GM21526 (cell line): ENCODE measurements around the gene TRAF3.

ENCODE experiments used
- ATAC-seq: cut with Tn5 transposase; IDR thresholded peaks from one replicate; pipeline ENCODE4 v1.9.1; 2021; ENCODE audit warnings: moderate library complexity; ENCODE audit not compliant: unreplicated experiment, low FRiP score

Gene TRAF3

DNA sequence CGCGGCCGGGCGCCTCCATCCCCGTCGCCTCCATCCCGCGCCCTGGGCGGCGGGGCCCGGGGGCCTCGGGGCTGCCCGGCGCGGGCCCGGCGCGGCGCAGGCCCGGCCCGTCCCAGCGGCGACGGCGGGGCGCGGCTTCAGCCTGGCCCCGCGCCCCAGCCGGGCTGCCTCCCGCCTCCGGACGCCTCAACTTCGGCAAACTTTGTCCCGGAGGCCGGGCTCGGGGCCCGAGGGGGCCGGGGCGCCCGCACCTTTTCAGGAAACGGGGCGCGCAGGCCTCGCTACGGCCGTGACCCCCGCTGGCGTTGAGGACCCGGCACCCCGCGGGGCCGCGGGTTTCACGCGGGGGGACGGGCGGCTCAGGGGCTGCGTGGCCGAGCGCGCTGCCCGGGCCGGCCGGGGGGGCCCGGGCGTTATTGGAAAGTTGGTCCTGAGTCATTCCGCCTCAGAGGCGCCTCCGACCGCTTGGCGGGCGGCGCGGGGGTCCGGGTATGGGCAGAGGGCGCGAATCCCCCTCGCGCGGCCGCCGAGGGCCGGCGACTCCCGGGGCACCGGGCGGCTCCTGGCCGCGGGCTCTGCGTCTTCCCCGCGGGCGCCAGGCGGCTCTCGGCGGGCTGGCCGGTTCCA, 575 bp downstream of the TRAF3 start:
- no peak for ATAC-seq

DNA sequence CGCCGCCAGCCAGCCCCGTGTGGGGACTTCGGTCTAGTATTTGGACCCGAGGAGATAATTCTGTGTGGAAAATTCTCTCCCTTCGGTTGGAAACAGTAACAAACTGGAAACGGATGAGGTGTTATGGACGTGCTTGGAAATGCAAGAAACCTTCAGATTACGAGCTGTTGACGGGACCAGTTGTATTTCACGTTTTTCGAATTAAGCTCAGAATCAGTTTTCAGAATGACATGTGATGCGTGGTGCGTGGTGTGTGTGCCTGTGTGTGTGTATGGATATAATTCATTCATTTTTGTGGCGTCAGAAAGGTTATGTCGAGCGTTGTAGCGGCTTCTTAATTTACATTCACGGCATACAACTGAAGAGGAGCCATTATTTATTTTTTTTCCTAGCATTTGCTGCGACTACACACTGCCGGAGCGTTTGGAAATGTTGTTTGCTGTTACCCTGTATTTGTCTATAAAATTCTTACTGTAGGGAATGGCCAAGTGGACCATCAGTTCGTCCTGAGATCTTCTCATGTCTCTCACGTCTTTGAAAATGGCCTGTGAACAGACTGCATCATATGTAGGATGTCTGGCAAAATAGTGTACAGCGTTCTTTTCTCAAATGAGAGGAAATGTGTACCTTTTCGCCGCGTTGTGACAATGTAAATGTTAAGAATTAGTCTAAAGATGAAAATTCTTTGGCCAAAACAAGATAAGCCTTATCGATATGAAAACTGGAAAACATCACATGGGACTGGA, 1.3 kb downstream of the TRAF3 start:
- no peak for ATAC-seq

DNA sequence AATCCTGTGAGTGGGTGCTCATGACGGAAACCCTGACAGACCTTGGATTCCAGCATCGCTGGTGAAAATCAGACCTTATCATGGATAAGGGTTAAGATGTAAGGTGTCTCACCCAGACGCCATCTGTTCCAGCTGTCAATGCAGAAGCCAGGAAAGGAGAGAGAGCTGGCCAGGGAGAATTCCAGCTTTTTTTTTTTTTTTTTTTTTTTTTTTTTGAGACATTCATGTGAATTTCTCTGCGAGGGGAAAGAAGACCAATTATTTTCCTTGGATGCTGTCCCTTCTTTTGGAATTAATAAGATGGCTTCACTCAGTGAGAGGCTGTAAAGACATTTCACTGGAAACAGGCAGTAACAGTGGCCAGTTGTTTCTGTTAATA, 1.8 kb downstream of the TRAF3 start:
- ATAC-seq, result no peak

DNA sequence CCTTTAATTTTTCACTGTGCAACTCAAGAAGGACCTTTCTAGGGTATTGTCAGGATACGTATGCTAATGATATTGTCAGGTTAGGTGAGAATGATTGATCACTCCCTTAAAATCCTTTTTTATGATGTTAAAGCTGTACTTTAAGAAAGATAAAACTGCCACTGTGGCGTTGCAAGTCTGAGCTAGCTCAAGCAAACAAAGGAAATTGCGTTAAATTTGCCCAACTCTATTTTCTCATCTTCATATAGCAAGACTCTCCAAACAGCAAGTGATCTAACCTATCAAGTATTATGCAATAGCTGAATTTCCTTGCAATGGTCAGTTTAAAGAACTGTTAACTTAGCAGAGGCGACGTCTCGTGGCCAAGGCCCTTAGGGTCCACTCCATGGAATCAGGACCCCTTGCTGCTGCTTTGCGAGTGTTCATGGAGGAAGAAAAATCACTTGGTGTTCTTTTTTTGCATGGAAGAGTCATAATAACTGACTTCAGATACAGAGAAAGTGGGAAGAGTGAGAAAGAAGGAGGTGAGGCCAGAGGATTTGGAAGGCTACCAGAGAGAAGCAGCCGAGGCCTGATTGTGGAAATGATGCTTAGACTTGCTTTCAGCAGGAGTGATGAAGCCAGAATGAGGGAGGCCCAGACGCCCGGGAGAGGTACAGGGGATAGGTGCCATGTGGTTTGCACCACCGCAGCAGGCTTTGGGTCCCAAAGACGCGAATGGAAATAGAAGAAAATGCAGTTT, 2.5 kb downstream of the TRAF3 start:
- no peak for ATAC-seq

DNA sequence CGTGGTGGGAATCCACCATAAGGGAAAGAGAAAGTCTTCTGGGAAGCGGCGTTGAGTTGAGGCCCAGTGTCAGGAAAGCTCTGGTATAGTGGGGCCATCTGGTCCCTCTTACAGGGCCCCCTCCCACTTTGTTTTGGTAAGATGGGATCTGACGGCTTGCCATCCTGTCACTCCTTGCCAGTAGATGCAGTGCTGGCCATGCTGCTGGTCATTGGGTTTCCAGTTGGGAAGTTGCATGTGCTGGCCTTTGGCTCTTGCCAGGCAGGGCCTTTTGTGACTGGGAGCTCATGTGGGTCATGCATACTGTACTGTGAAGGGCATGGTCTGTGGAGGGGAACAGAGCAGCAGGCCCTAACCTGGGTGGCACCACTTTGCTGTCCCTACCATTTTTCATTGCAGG, 3.8 kb downstream of the TRAF3 start:
- ATAC-seq, result no peak

DNA sequence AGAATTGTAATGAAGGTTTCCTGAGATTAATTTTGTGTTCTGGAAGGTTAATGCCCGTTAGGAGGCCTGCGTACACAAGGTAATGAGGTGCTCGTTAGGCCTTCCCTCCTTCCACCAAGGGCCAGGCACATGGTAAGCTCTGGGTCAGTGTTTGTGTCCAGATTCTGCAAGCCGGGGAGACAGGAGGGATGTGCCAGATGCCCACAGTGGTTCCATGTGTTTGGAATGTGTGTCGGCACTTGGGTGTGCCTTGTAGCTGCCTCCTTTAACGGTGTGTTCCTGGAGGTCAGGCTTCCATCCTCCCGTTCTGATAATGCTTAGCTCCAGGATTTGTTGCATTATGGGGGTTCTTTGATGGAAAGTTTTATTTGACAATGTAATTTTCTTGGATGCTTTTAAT, 5.7 kb downstream of the TRAF3 start:
- ATAC-seq, result no peak

DNA sequence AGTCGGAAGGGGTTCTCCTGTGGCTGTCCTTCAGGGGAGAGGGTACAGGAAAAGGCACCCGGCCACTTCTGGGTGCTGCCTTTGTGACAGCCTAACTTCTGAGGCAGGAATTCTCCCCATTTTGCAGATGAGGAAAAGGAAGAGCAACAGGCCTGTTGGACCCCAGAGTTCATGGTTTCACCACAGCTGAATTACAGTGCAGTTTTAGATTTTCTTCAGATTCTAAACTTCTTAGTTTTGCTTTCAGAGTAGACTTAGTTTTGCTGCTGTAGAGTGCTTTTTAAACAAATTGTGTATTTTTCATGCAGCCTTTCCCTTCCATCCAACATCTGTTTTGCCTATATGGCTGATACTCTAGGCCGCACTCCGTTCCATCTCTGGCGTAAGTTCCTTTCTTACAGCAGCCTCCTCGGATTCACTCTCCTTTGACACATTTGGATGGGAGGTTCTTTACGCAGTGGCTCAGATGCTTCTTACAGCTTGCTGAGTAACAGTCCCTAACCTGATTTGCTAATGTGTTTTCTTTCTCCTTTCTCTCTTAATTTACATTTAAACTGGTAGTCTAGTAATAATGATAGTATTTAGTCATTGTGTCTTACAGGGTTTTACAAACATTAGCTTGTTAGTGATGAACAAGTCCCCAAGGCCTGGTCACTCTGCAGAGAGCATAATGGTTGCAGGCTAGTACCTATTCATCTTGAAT, 7.8 kb downstream of the TRAF3 start:
- ATAC-seq, result no peak

DNA sequence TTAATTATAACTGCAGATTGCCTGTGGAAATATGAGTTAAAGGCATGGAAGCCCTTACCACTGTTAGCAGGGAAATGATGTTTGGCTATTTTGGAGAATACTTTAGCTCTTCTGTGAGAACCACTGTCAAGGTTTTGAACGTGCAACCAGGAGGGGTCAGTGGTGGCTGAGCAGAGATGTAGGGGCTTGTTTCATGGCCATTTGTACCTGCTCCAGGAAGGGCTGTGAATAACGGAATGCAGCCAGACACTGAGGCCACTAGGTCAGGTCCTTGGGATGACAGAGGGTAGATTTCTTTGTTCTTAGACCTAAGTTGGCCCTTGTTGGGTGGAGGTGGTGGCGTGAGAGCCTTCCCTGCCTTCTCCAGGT, 8.3 kb downstream of the TRAF3 start:
- ATAC-seq, result no peak

DNA sequence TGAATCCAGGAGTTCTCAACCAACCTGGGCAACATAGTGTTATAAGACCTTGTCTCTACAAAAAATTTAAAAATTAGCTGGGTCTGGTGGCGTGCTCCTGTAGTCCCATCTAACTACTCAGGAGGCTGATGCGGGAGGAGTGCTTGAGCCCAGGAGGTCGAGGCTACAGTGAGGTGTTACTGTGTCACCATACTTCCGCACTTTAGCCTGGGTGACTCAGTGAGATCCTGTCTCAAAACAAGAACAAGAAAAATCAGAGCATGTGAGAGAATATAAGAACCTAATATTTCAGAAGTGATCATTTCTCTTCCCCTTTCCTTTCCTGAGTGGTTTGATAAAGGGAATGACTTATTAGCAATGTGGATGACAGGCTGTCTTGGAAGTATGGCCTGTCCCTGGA, 9.5 kb downstream of the TRAF3 start:
- ATAC-seq, result no peak

DNA sequence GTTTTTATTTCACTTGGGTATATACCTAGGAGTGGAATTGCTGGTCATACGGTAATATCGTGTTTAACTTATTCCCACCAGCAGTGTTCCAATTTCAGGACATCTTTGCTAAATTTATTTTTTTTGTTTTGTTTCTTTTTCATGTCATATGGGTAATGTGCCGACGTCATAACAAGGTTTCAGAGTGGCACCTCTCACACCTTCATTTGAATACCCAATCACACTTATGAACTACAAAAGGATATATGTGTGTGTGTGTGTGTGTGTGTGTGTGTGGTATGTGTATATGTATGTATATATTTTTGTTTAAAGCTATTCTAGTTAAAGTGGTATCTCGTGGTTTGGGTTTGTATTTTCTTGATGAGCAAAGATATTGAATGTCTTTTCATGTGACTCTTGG, 12.1 kb downstream of the TRAF3 start:
- no peak for ATAC-seq

DNA sequence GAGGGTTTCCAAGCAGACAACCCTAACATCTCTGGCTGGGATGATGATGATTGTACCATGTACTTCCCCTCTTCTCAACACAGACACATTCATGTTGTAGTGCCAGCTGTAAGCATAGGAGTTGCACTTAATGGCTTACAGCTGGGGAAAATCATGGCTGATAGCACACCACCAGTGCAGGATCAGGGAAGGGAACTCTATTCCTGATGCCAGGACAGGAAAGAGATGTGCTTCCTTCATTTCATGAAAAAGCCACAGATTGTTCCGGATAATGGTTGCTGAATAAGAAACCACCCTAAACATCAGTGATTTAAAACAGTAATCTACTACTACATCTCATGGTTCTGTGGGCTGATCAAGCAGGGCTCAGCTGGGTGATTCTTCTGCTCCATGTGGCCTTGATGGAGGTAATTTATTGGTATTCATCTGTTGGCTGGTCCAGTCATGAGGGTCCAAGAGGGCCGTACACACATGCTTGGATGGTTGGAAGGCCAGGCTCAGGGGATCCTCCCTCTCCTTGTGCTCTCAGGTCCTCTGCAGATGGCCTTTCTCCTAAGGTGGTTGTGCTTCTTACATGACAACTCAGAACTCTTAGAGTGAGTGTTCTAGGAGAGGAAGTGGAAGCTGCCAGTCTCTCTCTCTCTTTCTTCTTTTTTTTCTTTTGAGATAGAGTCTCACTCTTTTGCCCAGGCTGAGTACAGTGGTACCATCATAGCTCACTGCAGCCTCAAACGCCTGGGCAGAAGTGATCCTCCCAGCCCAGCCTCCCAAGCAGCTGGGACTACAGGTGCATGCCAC, 16.5 kb downstream of the TRAF3 start:
- ATAC-seq, result no peak

DNA sequence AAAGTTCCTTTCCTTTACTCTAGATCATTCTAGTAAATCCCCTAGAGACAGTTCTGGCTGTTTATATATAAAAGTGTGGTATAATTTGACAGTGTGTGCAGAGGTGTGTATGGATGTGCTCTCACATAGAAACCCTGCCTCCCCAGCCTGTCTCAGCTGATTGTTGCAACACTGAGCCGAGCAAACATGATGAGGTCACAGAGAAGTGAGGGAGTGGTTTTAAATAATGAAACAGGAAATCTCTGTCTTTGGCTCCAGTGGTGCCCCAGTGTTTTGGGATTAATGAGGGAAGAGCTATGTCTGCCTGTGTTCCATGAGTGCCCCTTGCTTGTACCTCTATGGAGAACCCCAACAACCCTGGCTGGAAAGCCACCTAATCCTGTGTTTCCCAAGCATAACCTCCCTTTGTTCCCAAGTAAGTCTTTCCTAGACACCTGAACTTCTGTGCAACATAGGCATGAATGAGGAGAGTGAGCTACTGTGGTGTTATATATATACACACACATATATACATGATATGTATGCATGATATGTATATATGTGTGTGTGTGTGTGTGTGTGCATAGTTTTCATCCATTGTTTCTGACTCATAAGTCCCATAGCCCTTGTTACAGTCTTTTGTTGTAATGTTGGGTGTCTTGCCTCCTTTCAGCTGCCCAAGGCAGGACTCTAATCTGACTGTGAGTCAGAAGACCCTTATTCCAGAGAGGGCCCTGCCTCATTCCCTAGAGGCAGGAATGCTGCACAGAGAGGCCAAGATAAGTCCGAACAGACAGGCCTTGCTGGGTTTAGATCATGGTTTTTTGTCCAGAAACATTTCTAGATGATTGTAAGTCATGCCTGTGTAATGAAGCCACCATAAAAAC, 18.0 kb downstream of the TRAF3 start:
- ATAC-seq, result no peak

DNA sequence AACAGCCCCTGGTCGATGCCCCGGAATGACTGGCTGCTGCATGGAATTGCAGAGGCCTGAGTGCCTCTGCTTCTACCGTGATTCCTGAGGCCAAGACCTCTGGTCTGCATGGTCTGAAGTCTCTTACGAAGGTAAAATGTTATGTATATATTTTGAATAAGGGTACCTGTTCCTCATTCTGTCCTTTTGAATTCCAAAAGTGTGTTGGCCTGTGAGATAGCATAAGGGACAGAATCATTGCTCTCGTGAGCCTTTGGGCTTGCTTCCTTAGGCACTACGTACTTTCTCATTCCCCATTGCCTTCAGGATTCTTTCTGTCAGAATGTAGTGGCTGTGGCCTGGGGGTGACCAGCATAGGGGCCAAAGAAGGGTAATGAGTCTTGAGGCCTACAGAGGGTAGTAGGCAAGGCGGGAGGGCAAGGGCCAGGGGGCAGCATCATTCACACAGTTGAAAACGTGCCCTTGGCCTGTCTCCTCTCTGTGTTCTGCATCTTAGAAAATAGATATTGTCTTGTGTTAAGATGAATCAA, 19.5 kb downstream of the TRAF3 start:
- ATAC-seq, result no peak

DNA sequence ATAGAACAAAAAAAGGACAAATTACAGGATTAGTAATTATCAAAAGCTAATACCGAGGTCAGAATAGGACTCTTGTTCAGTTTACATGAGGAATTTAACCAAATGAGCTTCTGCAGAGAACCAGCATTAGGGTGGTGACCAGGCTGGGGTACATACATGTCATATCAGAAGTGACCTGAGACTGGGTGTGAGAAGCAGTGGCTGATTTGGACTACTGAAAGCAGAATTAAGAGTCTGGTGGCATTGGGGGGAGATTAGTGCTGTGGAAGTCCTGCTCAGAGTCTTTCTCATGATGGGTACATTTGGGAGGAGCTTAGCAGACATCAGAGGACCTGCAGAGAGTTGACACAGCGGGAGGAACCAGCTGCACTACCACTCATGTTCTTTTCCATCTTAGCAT, 21.7 kb downstream of the TRAF3 start:
- no peak for ATAC-seq

DNA sequence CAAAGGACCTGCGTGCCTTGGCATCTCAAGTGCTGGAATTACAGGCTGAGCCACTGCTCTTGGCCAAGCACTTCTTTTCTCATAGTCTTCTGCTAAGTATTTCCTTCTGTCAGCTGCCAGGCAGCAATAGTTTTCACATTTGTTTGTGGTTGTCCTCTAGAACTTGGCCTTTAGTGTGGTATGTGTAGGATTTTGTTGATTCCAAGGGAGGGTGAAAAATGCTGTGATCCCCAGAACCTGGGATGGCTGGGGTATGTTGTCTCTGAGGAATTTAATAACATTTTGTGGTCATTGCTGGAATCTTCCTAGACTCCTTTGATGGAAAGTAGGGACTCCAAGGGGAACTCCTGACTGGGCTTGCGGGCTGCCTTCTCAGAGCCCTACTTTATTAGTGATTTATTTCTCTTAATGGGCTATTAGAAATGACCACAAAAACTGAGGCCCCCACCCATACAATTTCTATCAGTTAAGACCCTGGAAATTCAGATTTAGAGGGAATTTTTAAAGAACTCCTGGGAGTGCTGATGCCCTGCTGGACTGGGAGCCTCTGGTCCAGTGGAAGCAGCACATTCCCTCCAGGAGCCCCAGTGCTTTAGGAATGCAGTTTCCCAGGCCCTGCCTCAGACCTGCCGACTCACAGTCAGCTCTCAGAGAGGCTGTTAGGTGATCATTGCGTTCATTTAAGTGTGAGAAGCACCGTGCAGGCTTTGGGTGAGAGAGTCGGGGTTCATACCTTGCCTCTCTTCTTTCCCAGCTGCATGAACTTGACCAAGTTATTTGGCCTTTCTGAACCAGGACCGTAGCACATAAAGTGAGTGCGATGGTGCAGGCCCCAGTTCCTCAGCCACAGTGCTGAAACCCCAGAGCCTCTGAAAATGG, 22.7 kb downstream of the TRAF3 start:
- ATAC-seq, result no peak

DNA sequence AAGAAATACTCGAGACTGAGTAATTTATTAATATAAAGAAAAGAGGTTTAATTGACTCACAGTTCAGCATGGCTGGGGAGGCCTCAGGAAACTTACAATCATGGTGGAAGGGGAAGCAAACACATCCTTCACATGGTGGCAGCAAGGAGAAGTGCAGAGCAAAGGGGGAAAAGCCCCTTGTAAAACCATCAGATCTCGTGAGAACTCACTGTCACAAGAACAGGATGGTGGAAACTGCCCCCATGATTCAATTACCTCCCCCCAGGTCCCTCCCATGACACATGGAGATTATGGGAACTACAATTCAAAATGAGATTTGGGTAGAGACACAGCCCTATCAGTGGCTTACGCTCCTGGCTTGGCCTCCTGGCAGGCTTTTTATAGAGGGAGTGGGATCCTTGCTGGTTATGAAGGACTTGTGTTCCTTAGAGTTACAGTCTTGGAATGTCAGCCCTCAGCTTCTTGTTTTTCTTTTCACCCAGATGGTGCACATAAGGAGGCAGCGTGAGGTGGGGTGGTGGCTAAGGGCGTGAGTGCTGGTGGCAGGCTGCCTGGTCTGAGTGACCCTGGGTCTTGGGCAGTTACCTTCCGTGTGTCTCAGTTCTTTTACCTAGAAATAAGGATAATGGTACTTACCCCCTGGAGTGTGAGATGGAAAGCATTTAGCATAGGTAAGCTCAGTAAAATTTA, 25.7 kb downstream of the TRAF3 start:
- no peak for ATAC-seq

DNA sequence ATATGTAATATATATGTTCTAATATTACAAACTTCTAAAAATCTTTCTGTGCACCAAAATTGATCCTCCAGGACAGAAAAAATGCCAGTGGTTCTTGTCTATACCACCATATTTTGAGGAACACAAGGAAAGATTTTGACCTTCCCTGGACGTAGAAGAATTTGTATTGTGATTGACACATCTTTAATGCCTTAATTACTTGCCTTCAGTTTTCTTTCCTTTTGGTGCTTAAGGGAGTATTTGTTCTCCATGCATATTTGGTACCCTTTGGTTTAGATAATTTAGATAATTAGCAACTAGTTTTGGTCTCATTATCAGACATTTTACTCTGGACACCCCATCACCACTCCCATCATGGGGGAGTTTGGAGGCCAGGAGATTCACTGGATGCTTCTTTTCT, 27.6 kb downstream of the TRAF3 start:
- ATAC-seq, result no peak

DNA sequence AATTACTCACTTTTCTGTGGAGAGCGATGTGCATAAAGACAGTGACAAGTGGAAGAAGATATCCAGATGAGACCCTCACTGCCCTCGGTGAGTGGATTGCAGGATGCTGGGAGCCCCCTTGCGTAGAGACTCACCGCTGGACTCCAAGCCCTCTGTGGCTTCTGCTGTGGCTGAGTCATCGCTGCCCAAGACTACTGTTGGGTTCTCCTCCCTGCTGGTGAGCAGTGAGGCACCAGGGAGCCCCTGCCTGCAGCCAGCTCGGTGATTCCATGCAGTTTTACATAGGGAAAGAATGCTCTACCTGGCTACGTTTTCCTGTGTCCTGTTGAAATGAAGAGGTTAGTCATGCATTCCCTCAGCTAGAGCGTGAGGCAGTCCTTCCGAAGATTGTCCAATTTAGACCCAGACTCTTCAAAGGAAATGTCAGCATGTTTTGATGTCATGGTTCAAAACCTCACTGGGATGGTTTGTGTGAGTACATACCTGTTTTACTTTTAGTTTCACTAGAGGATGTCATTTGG, 28.2 kb downstream of the TRAF3 start:
- ATAC-seq, result no peak
